Superior temporal gyrus (tissue), 1 donor: ENCODE results near the gene RNU5D-1.
"Not testable (repeated sequence)": the region's sequence is repeated elsewhere in the genome, so short reads cannot be mapped to it uniquely, and the experiment has no call there.

Source experiments
- DNase-seq: peaks from one replicate; pipeline ENCODE4 v3.0.0-alpha.2; 2016; ENCODE audit errors: extremely low spot score

RNU5D-1 gene

GRCh38 chr1:44700573-44700972, 30.4 kb downstream of the RNU5D-1 start:
- no peak for DNase-seq

DNA sequence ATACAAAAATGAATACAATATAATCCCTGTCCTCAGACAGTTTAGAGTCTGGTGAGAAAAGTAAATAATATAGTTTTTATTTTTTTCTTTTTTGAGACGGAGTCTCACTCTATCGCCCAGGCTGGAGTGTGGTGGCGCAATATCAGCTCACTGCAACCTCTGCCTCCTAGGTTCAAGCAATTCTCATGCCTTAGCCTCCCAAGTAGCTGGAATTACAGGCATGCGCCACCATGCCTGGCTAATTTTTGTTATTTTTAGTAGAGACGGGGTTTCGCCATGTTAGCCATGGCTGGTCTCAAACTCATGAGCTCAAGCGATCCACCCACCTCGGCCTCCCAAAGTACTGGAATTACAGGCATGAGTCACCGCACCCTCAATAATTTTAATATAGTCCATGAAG, 31.6 kb downstream of the RNU5D-1 start:
- DNase-seq = not testable (repeated sequence)

DNA sequence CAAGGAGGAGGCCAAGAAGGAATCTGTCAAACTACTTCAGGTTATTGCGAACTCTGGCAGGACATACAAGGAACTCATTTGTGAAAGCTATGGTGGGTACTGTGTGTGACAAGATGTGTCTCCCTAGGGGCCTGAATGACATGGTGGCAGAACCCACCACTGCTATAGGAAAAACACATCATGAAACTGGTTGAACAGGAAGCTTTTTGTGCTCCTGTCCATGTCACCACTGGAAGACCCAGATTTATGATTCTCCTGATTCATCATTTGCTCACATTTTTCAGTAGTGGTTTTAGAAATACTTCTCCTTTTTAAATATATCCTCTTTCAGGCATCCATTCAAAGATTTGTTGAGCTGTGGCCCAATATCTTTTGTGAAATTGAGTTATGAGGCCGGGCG, 32.8 kb downstream of the RNU5D-1 start:
- no peak for DNase-seq

DNA sequence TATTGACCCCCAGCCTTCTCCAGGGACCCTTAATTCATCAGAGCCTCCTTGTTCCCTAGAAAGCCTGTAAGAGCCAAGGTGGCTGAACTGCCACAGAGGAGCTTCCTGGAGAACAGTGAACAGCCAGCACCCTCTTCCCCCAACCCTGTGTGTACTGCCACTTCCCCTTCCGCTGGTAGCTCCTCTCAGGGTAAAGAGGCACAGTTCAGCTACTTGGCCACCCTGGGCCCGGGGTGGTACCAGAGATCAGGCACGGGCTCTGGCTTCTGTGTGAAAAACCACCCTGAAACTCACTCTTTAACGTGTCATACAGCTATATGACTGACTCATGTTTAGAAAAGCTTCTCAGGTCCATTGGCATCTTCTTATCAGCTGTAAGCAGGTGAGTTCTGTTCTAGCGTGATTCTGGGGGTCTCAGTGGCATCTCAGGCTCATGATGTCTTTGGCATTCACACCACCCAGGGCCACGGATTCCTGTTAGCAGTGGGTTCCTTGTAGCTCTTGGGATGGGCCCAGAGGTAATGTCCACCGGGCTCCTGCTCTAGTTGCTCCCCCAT, 34.1 kb downstream of the RNU5D-1 start:
- no peak for DNase-seq

DNA sequence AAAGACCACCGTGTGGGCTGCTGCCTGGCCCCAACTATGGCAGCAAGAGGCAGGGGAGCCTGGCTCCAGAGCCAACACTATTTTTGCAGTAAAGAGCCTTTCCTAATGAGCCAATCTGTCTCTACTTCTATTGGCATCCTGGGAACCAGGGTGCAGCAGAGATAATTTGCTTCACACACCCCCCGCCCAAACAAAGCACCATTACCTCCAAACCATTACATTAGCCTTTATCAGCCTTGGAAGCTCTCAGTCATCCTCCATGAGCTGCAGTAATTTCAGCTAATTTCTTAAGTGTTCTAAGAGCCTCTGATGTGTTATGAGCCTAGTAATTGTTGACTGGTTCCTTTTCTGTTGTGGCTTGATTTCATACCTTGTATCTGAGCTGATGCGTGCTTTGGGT, 34.9 kb downstream of the RNU5D-1 start:
- DNase-seq = no peak

GRCh38 chr1:44695671-44696070, 35.3 kb downstream of the RNU5D-1 start:
- DNase-seq = no peak

DNA sequence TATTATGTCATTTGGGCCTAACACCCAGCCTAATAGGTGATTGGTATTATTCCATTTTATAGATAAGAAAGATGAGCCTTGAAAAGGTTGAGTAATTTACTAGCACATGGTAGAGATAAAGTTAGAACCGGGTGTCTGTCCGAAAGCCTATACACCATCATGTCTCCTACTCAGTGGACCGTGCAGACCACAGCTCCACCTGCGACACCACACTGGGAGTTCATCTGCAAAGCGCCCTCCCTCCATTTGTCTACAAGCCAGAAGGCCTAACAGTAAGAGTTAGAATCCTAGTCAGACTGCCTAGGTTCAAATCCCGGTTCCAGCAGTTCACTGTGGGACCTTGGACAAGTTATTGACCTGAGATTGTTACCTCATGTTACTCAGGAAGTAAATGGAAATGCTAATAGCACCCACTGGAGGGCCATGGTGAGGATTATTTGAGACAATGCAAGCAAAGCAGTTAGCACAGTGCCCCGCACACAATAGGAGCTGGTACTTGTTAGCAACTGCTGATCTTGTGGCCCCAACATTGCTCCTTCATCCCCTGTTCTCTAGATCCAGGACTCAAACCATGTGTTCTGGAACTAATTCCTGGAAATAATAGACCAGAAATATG, 36.0 kb downstream of the RNU5D-1 start:
- no peak for DNase-seq

- no peak for DNase-seq
Measured at GRCh38 chr1:44693900-44694299, 37.1 kb downstream of the RNU5D-1 start.

DNA sequence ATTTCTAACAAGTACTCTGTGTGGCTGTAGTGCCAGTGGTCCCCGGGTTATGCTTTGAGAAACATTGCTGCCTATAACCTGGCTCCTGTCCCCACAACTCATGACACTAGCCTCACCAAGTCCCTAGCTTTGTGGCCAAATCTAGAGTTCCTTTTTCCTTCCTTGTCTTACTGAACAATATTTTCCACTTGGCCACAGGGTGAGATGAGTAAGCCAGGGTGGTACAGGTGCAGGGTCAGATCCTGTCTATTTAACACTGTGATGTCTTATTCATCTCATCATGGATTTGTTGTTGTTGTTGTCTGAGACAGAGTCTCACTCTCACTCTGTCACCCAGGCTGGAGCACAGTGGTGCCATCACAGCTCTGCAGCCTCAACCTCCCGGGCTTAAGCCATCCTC, 37.8 kb downstream of the RNU5D-1 start:
- no peak for DNase-seq

- no peak for DNase-seq
Measured at GRCh38 chr1:44689447-44689765, 41.6 kb downstream of the RNU5D-1 start.

GRCh38 chr1:44688760-44689446, 42.1 kb downstream of the RNU5D-1 start:
- no peak for DNase-seq

DNA sequence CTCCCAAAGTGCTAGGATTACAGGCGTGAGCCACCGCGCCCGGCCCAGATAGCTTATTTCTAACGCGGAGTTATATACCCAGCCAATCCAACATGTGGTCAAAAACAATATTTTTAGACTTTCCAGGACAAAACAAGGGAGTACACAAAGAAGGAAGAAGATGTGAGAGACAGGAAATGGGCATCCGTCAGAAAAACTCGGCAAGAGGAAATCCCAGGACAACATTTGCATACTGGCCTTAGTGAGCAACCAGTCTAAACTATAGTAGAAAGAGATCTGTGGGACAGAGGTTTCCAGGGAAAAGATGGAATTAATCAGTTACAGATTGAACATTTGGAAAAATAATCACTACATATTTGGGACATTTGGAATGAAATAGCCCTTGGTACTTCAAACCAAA, 45.1 kb downstream of the RNU5D-1 start:
- no peak for DNase-seq

DNA sequence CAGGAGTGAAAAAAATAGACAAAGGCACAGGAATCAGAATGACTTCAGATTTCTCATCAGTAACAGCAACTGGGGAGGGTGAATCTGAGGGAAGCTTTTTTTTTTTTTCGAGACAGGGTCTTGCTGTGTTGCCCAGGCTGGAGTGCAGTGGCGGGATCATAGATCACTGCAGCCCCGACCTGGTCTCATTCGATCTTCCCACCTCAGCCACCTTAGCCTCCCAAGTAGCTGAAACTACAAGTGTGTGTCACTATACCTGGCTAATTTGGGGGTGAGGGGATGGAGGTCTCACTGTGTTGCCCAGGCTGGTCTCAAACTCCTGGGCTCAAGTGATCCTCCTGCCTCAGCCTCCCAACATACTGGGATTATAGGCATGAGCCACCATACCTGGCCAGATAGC, 45.8 kb downstream of the RNU5D-1 start:
- DNase-seq = no peak

DNA sequence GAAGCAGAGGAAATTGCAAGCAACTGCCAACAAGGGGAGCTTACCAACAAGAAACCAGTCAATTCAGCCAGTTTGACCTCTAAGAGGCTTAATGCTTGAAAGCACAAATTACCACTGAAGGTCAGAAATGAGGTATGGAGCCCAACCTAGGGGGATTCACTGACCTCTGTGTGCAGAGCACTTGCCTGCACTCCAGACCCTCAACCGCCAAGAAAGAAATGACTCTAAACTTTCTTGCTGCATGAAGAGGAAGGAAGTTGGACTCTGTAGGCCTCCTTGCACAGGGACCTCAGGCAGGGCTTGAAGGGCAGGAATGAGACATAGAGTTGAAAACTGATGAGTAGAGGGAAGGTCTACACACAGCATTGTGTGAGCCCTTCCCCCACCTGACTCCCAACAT, 46.4 kb downstream of the RNU5D-1 start:
- no peak for DNase-seq

- no peak for DNase-seq
Measured at GRCh38 chr1:44682883-44683265, 48.1 kb downstream of the RNU5D-1 start.

DNA sequence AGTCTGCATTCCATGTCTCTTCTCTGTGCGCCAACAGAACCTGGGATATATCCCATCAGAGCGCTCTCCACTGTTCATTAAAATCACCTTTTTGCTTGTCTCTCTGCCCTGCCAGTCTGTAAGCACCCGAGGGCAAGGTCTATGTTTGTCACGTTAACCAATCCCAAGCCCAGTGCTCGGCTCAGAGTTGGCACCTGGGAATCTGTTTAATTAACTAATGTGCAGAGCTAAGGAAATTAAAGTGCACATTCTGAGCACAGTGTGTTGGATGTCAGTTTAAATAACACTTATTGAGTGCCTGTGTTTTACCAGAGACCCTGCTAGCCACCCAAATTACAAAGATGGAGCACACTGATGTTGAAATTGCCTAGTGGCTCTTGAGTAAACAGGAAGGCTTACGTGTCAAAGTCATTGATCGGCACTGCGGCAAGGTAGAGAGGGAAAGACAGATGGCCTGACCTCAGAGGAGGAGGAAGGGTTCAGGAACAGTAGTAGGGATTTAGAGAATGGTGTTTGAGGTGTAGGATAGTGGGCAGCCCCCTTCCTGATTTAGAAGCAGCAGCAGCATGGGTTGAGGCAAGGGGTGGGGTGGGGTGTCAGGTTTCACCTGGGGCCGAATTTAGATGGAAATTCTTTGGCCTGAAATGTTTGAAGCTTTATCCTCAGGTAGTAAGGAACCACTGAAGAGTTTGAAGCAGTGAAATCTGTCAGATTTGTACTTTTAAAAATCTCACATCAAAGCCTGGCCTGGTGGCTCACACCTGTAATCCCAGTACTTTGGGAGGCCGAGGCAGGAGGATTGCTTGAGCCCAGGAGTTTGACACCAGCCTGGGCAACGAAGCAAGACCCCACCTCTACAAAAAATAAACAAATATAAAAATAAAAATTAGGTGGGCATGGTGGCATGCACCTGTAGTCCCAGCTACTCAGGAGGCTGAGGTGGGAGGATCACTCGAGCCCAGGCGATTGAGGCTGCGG, 48.8 kb downstream of the RNU5D-1 start:
- no peak for DNase-seq
